RWPE2 (cell line): ENCODE measurements around the gene VAV3.

Experiments
- ATAC-seq: fragments of 200-7000 bp; cut with Tn5 transposase; 3 replicates; pipeline ENCODE4 v1.9.1; 2021; ENCODE audit warnings: low read depth
- DNase-seq: peaks from one replicate; pipeline ENCODE4 v3.0.0-alpha.2; 2020; ENCODE audit warnings: low spot score
- H3K27ac ChIP-seq: fragments of 450-650 bp; 2 replicates; pipeline ENCODE4 v1.5.1; 2017; ENCODE audit warnings: mild to moderate bottlenecking; ENCODE audit not compliant: poor library complexity, severe bottlenecking
- H3K27me3 ChIP-seq: fragments of 250-450 bp; sonication (Bioruptor Pico); 2 replicates; pipeline ENCODE4 v1.5.1; 2021; ENCODE audit warnings: mild to moderate bottlenecking, moderate library complexity; ENCODE audit not compliant: insufficient read depth, poor library complexity, severe bottlenecking
- H3K36me3 ChIP-seq: fragments of 250-450 bp; sonication (Bioruptor Pico); 2 replicates; pipeline ENCODE4 v1.5.1; 2020; ENCODE audit warnings: low read depth, mild to moderate bottlenecking, moderate library complexity
- H3K4me1 ChIP-seq: fragments of 250-450 bp; sonication (Bioruptor Pico); 2 replicates; pipeline ENCODE4 v1.5.1; 2021; ENCODE audit warnings: mild to moderate bottlenecking, moderate library complexity; ENCODE audit not compliant: insufficient read depth, poor library complexity, severe bottlenecking
- H3K4me3 ChIP-seq: fragments of 250-450 bp; sonication (Bioruptor Pico); 2 replicates; pipeline ENCODE4 v1.5.1; 2021; ENCODE audit warnings: mild to moderate bottlenecking, moderate library complexity; ENCODE audit not compliant: severe bottlenecking
- H3K9me3 ChIP-seq: fragments of 250-450 bp; sonication (Bioruptor Pico); 2 replicates; pipeline ENCODE4 v1.5.1; 2021; ENCODE audit warnings: mild to moderate bottlenecking, moderate library complexity; ENCODE audit not compliant: severe bottlenecking
- CTCF ChIP-seq: fragments of 450-650 bp; IDR thresholded peaks from one replicate; pipeline ENCODE4 v1.5.1; 2017; ENCODE audit warnings: mild to moderate bottlenecking, moderate library complexity; ENCODE audit not compliant: poor library complexity, severe bottlenecking

VAV3 gene

GRCh38 chr1:107664982-107665925, 299.7 kb downstream of the VAV3 start:
- Histone ChIP-seq H3K4me1 (peaks cover 10% of the 10 kb centered on the region), H3K27me3 (no peaks in the 10 kb centered on the region), H3K36me3 (no peaks in the 10 kb centered on the region), H3K27ac (no peak overlapping the region), H3K9me3 (no peaks in the 10 kb centered on the region), H3K4me3 (no peak overlapping the region)
- no peak for TF ChIP-seq CTCF
- ATAC-seq (no peak), DNase-seq (no peak)

- Histone ChIP-seq H3K9me3 (no peaks in the 10 kb centered on the region), H3K27ac (no peak overlapping the region), H3K4me1 (peaks cover 4% of the 10 kb centered on the region), H3K4me3 (no peak overlapping the region), H3K36me3 (no peaks in the 10 kb centered on the region), H3K27me3 (no peaks in the 10 kb centered on the region)
- no peak for ATAC-seq
- no peak for DNase-seq
- TF ChIP-seq CTCF = no peak
Observed at GRCh38 chr1:107662971-107663370, 302.0 kb downstream of the VAV3 start.

GRCh38 chr1:107661158-107661557, 303.8 kb downstream of the VAV3 start:
- no peak for DNase-seq
- no peak for ATAC-seq
- TF ChIP-seq CTCF = no peak

GRCh38 chr1:107659961-107660360, 305.0 kb downstream of the VAV3 start:
- ATAC-seq (no peak), DNase-seq (no peak)
- no peaks in the 10 kb centered on the region for H3K4me1 ChIP-seq
- H3K27me3 ChIP-seq = no peaks in the 10 kb centered on the region
- H3K4me3 ChIP-seq = no peak overlapping the region
- no peaks in the 10 kb centered on the region for H3K36me3 ChIP-seq
- H3K27ac ChIP-seq = no peak overlapping the region
- H3K9me3 ChIP-seq = no peaks in the 10 kb centered on the region
- no peak for TF ChIP-seq CTCF

More at GRCh38 chr1:107661158-107661557, 303.8 kb downstream of the VAV3 start:
- Histone ChIP-seq H3K27ac (no peak overlapping the region), H3K9me3 (no peaks in the 10 kb centered on the region), H3K27me3 (no peaks in the 10 kb centered on the region), H3K4me3 (no peak overlapping the region), H3K4me1 (no peaks in the 10 kb centered on the region), H3K36me3 (no peaks in the 10 kb centered on the region)

- no peaks in the 10 kb centered on the region for H3K9me3 ChIP-seq
- TF ChIP-seq CTCF = no peak
- H3K36me3 ChIP-seq = no peaks in the 10 kb centered on the region
- no peaks in the 10 kb centered on the region for H3K27me3 ChIP-seq
- ATAC-seq = no peak
- H3K4me3 ChIP-seq = no peak overlapping the region
- no peak overlapping the region for H3K27ac ChIP-seq
- no peak for DNase-seq
- no peaks in the 10 kb centered on the region for H3K4me1 ChIP-seq
Observed at GRCh38 chr1:107657356-107657755, 307.6 kb downstream of the VAV3 start.
